ENCODE data around the gene ANO9.

The ANO9 gene

GRCh38 chr11:452916-453527 is 11.2 kb upstream of the ANO9 start:
- no peak for DNase-seq (ENCODE audit: low read depth in 2 of 2, low spot score in 1 of 2)

GRCh38 chr11:452203-452744 is 10.5 kb upstream of the ANO9 start:
- no peak for DNase-seq (ENCODE audit: low read depth in 2 of 2, low spot score in 1 of 2)

- no peak for DNase-seq (ENCODE audit: low read depth in 2 of 2, low spot score in 1 of 2)
Measured at GRCh38 chr11:451738-452137, 9.9 kb upstream of the ANO9 start.

- DNase-seq (ENCODE audit: low read depth in 2 of 2, low spot score in 1 of 2), result peak; percentile 64 to 65
Measured at GRCh38 chr11:450809-451451, 9.1 kb upstream of the ANO9 start.

GRCh38 chr11:449889-450808 is 8.3 kb upstream of the ANO9 start, which contains the start of gene PTDSS2:
Gene PTDSS2, plus strand, starts transcription at chr11:450279. Its CDS starts 177 bp downstream, at chr11:450456.
- peak; percentile 90 to 92 for DNase-seq (ENCODE audit: low read depth in 2 of 2, low spot score in 1 of 2)

GRCh38 chr11:447923-448731 is 6.3 kb upstream of the ANO9 start:
- peak; percentile 88 to 92 for DNase-seq (ENCODE audit: low read depth in 2 of 2, low spot score in 1 of 2)

GRCh38 chr11:446891-447290 is 5.1 kb upstream of the ANO9 start:
- no peak for DNase-seq (ENCODE audit: low read depth in 2 of 2, low spot score in 1 of 2)

- no peak for DNase-seq (ENCODE audit: low read depth in 2 of 2, low spot score in 1 of 2)
Measured at GRCh38 chr11:445765-446588, 4.2 kb upstream of the ANO9 start.

GRCh38 chr11:444396-445144 is 2.8 kb upstream of the ANO9 start:
- no peak for DNase-seq (ENCODE audit: low read depth in 2 of 2, low spot score in 1 of 2)

- no peak for DNase-seq (ENCODE audit: low read depth in 2 of 2, low spot score in 1 of 2)
Measured at GRCh38 chr11:443542-444199, 1.9 kb upstream of the ANO9 start.

- no peak for DNase-seq (ENCODE audit: low read depth in 2 of 2, low spot score in 1 of 2)
Measured at GRCh38 chr11:442611-443081, 835 bp upstream of the ANO9 start.

GRCh38 chr11:441043-441417 is 781 bp downstream of the ANO9 start:
- DNase-seq (ENCODE audit: low read depth in 2 of 2, low spot score in 1 of 2), result no peak

GRCh38 chr11:440065-441042 is 1.5 kb downstream of the ANO9 start:
- DNase-seq (ENCODE audit: low read depth in 2 of 2, low spot score in 1 of 2), result no peak

GRCh38 chr11:439315-440064 is 2.3 kb downstream of the ANO9 start:
- no peak for DNase-seq (ENCODE audit: low read depth in 2 of 2, low spot score in 1 of 2)

GRCh38 chr11:438101-438844 is 3.5 kb downstream of the ANO9 start:
- DNase-seq (ENCODE audit: low read depth in 2 of 2, low spot score in 1 of 2), result no peak

All from stimulated activated CD8-positive, alpha-beta memory T cell treated with anti-CD3 and anti-CD28 coated beads, Interleukin-4, amount 100 ng/mL, for 4 hours (primary cell).